ENCODE results near the gene MORN1.
"Not testable (repeated sequence)": the region's sequence is repeated elsewhere in the genome, so short reads cannot be mapped to it uniquely, and the experiment has no call there.

MORN1 gene

DNA sequence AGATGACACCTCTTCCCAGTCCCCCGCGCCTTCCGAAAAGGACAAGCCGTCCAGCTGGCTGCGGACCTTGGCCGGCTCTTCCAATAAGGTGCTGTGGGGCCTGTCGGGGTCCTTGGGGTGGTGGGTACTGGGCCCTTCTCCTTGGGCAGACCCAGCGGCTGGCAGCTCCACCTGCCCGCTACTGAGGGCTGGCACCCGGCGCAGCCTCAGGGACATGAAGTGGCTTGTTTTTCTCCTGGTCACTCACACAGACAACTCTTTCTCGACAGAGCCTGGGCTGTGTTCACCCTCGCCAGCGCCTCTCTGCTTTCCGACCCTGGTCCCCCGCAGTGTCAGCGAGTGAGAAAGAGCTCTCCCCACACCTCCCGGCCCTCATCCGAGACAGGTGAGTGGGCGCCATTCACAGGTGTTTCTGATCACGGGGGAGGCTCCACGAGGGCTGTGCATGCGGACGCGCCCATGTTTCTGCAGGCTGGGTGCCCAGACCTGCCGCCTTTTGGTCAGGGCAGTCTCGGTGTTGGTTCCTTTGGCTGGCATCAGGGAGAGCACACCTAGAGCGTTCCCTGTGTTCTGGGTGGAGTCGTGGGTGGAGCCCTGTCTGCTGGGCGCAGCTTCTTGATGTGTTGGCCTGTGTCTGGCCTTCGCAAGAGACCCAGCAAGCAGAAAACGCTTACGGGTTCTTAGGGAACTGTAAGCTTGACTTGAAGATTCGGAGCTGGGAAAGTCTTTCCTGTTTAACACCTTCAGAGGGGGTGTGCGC is 88.2 kb downstream of the MORN1 start:
- H3K4me3 ChIP-seq (ENCODE audit: low read length): no peak overlapping the region
- no peak for TF ChIP-seq ZNF274 (IDR thresholded peaks at IDR 0.05; ENCODE audit: low read depth, low read length)

DNA sequence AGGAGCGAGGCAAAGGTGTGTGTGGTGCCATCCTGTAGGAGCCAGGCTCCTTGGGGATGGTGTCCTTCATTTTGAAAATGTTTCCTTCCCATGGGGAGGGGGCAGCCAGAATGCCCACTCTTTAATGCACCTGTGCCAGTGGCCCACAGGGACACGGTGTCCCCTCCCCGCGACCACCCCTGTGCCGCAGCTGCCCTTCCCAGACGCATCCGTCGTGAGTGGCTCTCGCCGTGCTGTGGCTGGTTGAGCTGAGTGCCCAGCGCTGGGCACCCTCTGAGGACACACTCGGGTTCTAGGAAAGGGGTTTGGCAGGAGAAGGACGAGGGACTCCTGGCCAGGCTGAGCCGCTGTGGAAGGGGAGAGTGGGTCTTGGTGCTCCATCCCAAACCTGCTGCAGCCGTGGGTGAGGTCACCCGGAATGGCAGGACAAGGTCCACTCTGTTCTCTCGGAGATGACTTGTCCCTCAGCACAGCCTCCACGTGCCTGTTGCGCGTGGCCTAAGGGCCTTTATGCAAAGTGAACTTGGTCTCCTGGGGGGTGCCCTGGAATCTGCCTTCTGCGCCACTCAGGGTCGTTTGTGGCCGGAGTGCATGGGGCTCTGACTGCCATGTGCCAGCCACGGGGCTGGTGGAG is 88.9 kb downstream of the MORN1 start:
- no peak for TF ChIP-seq ZNF274 (IDR thresholded peaks at IDR 0.05; ENCODE audit: low read depth, low read length)

DNA sequence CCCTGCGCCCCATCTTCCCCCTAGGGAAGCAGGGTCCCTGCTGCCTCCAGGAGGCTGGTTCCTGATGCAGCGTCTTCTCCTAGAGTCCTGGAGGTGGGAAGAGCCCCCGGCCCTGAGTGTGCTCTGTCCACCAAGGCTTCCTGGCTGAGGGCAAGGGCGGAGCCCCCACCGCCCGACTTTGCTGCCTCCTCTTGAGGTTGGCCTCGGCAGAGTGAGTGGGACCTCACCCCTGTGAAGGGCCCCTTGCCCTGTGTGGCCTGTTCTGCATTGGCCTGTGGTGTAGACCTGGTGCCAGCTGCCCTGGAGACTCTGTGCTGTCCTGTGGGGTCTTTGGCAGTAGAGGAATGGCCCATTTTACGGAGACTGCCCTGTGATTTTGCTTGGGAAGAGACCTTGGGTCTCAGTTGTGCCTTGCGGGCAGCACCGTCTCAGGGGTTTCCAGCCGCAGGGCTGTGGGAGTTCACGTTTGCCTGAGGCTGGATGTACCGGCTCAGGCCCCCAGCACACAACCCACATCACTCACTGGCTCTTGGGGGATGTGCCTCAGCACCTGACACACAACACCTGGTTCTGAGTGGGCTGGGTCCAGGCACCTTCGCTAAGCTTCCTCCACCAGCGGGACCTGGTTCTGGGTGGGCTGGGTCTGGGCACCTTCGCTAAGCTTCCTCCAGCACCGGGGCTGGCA is 89.6 kb downstream of the MORN1 start:
- no peak overlapping the region; the same call in 1 of the 2 replicates for H3K4me3 ChIP-seq (ENCODE audit: low read length)
- no peak for TF ChIP-seq ZNF274 (IDR thresholded peaks at IDR 0.05; ENCODE audit: low read depth, low read length)

More for the DNA sequence above, 88.9 kb downstream of the MORN1 start:
- no peak overlapping the region for H3K4me3 ChIP-seq (ENCODE audit: low read length)

DNA sequence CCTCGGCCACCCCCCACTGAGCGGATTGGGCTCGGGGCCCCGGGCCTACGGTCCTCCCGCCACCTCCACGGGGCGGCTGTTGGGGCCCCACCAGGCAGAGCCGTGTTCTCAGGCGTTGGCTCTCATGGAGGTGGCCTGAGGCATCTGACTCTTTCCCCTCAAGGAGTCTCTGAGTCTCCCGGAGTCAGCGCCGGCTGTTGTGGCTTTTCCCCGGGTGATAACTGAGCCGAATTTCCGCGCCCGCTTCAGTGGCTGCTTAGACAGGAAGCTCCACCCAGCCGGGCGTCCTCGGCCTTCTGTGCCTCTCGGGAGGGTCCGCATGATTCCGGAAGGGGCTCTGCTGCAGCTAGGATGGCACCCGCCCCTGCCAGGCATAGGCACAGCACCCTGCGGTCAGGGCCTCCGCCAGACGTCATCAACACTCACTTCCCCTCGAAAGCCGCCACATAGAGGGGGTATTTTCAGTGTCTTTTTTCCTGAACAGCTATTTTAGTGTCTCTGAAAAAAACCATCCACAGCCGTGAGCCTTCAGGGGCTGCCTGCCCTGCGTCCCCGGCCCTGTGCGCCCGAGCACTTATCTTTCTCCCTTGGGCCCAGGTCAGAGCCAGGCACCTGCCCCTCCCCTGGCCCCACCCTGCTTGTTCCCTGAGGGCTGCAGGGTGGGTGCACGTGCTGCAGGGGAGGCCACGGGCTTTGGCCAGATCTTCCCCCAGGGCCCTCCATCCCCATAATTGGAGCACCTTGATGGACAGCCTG is 90.3 kb downstream of the MORN1 start:
- H3K4me3 ChIP-seq (ENCODE audit: low read length): peak overlapping the region; percentile 56; the same call in 1 of the 2 replicates

DNA sequence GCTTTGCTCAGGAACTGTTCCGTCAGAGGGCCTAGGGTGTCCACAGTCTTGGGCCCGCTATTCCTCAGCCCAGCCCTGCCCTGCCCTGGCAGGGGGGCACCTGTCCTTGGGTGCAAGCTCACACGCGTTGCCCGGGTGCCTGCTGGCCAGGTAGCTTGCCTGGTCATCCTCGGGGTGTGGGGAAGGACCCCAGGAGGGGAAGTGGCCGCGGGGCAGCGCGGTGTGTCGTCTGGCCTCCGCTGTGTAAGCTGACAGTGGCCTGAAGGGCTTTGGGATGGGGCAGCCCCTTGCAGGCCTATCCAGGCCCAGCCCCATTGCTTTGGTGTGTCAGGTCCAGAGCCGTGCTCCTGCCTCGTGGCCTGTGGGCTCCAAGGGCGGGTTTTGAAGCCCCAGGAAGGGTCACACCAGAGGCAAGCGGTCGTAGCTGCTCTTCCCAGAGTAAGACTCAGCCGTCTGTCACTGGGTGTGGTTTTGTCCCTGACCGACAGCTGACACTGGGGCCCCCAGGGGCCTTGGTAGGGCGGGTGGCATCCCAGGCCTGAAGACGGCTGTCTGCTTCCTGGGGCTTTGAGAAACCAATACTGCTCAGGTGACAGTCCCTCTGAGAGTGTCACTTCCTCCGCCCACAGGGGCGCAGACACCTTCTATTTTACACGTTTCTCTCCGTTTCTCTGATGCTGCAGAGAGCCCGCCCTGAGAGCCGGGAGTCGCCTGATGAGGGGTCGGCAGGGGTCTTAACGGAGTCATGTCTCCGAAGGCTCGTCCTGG is 91.2 kb downstream of the MORN1 start:
- TF ChIP-seq ZNF274 (IDR thresholded peaks at IDR 0.05; ENCODE audit: low read depth, low read length): no peak
- peak overlapping the region; percentile 56; the same call in 1 of the 2 replicates for H3K4me3 ChIP-seq (ENCODE audit: low read length)

More for the DNA sequence above, 90.3 kb downstream of the MORN1 start:
- no peak for TF ChIP-seq ZNF274 (IDR thresholded peaks at IDR 0.05; ENCODE audit: low read depth, low read length)

DNA sequence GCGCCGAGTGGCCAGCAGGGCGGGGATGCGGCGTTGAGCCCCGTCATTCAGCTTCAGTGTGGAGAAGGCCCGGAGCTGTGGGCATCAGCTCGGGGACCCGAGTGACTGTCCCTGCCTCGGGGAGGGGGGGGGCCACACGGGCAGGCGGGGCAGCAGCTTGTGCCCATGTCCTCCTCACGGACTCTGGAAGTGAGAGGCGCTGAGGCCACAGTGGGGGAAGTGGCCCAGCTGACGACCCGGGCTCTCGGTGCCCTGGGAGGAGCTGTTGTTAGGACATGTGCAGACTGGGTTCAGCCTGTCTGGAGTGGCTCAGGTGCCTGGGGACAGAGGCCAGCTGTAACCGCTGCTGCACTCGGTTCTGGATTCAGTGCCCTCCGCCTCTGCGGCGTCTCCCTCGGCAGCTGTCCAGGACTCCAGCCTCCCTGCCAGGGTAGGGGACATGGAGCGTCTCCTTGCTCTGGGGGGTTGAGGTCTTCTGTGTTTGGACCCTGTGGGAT is 92.2 kb downstream of the MORN1 start:
- H3K4me3 ChIP-seq (ENCODE audit: low read length): no peak overlapping the region
- TF ChIP-seq ZNF274 (IDR thresholded peaks at IDR 0.05; ENCODE audit: low read depth, low read length): no peak

DNA sequence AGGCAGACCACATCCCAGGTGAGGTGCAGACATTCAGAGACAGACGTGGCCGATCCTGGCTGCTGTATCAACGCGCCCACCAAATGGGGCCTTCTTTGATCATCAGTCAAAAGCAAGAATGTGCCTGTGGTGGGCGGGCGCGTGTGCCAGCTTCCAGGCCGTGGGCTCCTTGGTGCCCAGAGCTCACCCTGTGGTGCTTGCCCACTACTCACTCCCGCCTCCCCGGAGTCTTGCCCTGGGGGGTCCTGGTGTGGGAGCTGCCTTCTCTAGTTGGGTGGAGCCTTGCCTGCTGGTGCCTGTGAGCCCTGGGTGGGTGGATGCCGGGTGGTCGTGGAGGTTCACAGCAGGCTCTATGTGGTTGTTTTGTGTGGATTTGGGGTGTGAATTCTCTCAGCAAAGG is 92.7 kb downstream of the MORN1 start:
- H3K4me3 ChIP-seq (ENCODE audit: low read length): no peak overlapping the region
- no peak for TF ChIP-seq ZNF274 (IDR thresholded peaks at IDR 0.05; ENCODE audit: low read depth, low read length)

DNA sequence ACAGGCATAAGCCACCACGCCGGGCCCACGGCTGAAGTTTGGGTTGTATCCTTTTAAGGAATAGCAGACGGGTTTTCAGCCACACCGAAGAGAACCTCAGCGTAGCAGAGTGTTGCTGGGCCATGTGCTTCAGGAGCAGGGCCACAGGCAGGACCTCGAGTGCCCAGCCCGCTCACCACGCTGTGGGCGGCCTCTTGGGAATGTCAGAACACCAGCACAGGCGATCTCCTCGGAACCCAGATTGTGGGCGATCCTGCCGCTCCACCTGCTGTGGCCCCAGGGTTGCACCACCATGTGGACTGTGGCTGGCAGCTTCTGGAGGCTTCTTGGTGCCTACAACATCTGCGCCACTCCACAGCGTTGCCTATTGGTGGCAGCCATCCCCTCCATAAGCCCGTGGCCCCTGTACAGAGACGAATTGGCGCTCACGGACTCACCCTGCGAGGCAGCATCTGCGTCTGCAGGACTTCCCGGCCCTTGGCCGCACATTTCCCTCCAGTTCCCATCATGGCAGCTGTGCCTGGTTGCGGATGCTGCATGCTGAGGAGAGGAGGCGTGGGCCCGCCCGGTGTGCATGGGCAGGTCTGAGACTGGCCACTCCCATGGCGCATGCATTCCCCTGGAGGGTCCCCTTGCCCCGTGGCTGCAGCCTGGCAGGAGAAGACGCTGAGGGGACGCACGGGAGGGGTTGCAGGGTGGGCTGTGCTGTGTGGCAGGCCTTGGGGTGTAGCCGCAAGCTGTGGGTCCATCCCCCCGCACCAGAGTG is 93.9 kb downstream of the MORN1 start:
- no peak for TF ChIP-seq ZNF274 (IDR thresholded peaks at IDR 0.05; ENCODE audit: low read depth, low read length)
- no peak overlapping the region for H3K4me3 ChIP-seq (ENCODE audit: low read length)

DNA sequence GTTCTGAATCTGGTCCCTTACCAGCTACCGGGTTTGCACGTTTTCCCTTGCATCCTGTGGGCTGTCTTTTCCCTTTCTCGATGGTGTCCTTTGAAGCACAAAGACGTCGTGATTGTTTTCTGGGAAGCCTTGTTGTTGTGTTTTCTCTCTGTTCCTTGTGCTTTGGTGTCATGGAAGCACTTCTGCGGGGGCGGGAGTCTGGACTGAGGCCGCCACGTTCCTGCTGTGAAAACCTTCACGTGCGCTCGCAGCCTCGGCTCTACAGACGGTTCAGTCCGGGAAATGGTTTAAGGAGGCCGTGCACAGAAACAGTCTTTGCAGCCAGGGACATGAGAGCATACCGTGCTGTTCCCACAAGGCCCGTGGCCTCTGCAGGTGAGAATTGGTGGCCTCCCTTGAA is 94.7 kb downstream of the MORN1 start:
- no peak overlapping the region for H3K4me3 ChIP-seq (ENCODE audit: low read length)
- TF ChIP-seq ZNF274 (IDR thresholded peaks at IDR 0.05; ENCODE audit: low read depth, low read length): no peak

DNA sequence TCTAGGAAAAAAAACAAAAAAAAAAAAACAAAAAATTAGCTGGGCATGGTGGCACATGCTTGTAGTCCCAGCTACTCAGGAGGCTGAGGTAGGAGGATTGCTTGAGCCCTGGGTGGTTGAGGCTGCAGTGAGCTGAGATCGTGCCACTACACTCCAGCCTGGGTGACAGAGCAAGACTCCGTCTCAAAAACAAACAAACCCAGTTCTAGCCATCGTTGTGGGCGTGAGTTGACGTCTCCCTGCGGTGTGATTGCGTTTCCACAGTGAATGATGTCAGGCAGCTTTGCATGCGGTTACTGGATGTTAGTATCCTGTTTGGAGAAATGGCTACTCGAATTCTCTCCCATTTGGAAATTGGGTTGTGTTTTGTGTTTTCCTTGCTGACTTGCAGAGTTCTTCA is 95.1 kb downstream of the MORN1 start:
- H3K4me3 ChIP-seq (ENCODE audit: low read length): not testable (repeated sequence)

DNA sequence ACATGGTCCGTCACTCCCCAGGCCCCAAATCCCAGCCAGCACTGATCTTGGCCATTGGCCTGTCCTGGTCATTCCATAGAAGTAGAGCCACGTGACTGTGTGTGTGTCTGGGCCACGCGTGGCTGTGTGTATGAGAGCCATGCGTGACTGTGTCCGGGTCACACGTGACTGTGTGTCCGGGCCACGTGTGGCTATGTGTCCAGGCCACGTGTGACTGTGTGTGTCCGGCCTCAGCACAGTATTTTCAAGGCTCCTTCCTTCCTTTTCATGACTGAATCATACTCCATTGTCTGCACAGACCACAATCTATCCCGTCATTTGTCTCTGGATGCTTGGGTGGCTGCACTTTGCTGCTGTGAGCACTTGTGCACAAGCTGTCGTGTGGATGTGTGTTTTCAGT is 95.8 kb downstream of the MORN1 start:
- no peak overlapping the region for H3K4me3 ChIP-seq (ENCODE audit: low read length)
- no peak for TF ChIP-seq ZNF274 (IDR thresholded peaks at IDR 0.05; ENCODE audit: low read depth, low read length)

DNA sequence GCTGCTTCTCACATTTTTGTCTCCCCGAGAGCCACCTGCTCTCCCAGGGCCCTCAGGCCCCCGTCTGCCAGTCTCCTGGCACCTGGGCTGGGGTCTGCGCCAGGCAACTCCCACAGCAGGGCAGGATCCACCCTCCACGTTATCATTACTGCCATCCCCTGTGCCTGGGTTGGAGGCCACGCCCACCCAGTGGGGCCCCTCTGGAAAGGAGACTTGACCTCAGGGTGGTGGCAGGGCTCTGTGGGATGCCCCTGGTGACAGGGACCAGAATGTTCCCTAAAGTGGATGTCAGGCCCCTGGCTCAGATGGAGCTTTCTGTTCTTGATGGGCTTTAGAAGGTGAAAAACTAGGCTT is 96.7 kb downstream of the MORN1 start:
- TF ChIP-seq ZNF274 (IDR thresholded peaks at IDR 0.05; ENCODE audit: low read depth, low read length): no peak

More for the DNA sequence above, 96.7 kb downstream of the MORN1 start:
- H3K4me3 ChIP-seq (ENCODE audit: low read length): no peak overlapping the region
